ENCODE results near the gene HYDIN.
"Not testable (repeated sequence)": the region's sequence is repeated elsewhere in the genome, so short reads cannot be mapped to it uniquely, and the experiment has no call there.

Gene HYDIN

DNA sequence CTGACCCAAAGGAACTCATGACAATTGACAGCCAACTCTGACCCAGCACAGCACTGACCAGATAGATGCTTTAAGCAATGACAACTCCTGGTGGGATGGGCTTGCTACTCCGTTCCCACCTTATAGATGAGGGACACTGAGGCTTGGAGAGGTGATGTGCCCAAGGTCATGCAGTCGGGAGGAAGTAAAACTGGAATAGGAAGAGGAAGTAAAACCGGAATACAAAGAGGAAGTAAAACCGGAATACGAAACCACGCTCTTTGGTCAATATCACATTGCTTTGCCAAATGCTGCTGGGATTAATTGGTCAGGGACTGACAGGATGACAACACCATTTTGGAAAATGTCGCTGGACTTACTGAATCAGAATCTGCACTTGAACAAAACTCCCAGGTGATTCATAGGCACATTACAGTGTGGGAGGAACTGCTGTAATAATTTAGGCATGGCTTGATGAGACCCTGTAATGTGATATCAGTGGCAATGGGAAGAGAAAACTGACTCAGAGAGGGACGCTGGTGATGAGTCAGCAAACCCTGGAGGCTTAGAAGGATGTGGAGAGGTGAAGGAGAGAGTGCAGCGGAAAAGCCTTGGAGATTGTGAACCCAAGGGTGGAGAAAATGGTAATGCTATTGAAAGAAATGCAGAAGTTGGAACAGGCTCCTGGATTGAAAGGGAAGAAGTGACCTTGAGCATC lies 243.4 kb downstream of the HYDIN start:
- DNase-seq, result not testable (repeated sequence)

DNA sequence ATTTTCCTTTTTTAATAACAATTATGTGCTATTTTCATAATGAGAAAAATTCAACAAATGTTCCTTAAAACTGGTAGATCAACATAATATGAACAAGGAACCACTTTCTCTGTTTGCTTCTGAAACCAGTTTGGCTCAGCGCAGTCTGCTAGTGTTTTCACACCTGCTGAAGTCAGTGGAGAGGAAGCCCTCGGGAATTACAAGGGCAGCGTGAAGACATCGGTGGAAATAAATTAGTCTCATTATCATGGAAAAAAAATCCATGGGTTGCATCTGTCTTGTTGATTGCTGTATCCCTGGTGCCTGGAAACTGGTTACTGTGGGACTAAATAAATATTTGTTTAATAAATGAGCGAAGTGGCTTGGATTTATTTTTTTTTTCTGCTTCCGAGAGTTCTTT lies 245.8 kb downstream of the HYDIN start:
- DNase-seq, result not testable (repeated sequence)

GRCh38 chr16:70968332-70968731 lies 262.2 kb downstream of the HYDIN start:
- not testable (repeated sequence) for DNase-seq

- not testable (repeated sequence) for DNase-seq
Observed at GRCh38 chr16:70960169-70960568, 270.4 kb downstream of the HYDIN start.

DNA sequence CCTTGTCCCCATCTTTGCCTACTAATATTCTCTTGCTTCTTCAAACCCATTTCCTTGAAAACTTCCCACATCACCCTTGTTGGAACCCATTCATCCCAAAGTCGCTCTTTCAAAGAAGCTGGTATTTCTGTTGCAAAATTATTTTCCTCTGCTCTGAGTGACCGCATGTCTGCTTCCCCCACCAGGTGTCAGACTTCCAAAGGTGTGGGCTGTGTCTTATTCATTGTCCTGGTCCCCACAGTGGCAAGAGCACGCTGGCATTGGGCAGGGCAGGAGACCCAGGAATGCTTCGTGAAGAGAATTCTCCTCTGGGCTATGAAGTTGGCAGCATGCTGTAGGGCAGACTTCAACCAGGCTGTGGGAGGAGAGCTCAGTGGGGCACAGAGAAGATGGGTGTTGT lies 275.6 kb downstream of the HYDIN start:
- not testable (repeated sequence) for DNase-seq

- not testable (repeated sequence) for DNase-seq
Observed at GRCh38 chr16:70953824-70954223, 276.7 kb downstream of the HYDIN start.

DNA sequence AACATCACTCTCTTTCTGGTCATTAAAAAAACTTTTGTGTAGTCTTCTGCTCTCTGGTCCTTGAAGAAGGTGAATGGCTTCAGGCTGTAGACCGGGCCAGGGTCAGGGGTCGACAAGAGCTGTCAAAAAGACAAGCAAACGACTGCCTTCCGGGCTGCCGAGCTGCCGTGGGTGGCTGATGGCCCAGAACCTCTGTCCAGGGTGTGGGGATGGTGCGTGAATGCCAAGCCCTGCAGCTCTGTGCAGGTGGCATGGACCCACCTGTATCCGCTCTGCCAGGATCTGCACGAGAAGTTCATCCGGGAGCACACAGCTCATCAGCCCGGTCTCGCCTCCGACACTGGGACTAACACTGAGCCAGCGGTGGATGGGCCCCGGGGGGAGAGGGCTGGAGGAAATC lies 287.0 kb downstream of the HYDIN start:
- not testable (repeated sequence) for DNase-seq

DNA sequence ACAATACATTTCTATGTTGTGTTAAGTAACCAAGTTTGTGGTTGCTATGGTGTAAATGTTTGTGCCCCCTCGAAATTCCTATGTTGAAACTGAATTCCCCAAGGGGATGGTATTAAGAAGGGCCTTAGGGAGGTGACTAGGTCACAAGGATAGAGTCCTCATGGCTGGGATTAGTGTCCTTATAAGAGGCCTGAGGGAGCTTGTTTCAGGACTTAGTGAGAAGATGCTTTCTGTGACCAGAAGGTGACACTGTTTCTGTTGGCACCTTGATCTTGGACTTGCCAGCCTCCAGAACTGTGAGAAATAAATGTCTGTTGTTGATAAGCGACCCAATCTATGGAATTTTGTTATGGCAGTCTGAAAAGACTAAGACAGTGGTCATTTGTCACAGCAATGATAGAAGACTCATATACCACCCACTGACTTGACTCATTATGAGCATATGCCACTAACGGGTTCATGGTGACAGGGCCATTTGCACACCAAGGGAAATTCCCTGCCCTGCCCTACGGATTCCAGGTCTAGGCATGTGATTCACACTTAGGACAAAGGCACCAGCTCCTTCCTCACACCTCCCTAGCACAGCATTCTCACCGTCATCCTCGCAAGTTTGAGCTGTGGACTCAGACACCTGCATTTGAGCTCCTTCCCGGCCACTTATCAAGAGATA lies 290.7 kb downstream of the HYDIN start:
- not testable (repeated sequence) for DNase-seq

DNA sequence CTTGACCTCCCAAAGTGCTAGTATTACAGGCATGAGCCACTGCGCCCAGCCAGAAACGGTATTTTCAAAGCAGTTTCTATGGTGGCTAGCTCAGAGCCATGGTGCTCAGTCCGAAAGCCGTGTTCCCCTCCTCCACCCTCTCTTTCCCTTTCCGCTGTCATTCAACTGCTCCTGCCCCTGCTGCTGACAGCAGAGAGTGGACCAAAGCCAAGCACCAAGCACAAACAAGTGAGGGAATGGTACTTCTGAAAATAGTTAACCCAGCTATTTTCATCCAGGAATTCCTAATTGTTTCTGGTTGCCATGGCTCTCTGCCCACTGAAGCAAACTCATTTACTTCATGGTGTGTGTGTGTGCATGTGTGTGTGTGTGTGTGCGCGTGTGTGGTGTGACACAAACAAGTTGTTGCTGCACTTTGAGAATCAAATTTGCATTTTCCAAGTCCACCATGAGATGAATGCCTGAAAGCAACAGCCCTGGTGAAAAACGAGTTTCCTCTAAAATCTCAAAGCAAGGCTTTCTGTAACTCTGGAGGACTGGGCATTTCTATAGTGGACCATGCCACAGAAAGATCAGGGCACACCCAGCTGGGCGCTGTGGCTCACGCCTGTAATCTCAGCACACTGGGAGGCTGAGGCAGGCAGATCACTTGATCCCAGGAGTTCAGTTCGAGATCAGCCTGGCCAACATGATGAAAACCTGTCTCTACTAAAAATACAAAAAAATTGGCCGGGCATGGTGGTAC lies 293.6 kb downstream of the HYDIN start:
- DNase-seq, result not testable (repeated sequence)

DNA sequence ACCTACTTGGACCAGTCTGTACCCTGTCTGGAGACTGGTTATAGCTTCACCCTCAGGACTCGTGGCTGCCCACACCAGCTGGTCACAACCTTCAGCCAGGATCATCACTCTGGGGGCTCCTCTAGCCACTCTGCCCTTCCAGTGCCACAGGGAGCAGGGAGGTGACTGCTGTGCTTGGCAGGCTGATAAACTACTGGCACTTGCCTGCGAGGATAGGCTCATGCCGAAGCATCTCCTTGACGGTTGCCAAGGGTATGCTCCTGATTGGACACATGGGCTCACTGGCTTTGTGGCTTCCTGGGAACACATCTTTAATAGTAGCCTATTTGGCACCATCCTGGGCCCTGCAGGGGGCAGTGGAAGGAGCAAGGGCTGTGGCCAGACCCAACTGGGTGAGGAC lies 295.2 kb downstream of the HYDIN start:
- DNase-seq, result not testable (repeated sequence)

GRCh38 chr16:70933746-70934145 lies 296.8 kb downstream of the HYDIN start:
- DNase-seq, result not testable (repeated sequence)

GRCh38 chr16:70930757-70931156 lies 299.8 kb downstream of the HYDIN start:
- DNase-seq, result not testable (repeated sequence)

GRCh38 chr16:70922164-70922563 lies 308.4 kb downstream of the HYDIN start:
- not testable (repeated sequence) for DNase-seq

DNA sequence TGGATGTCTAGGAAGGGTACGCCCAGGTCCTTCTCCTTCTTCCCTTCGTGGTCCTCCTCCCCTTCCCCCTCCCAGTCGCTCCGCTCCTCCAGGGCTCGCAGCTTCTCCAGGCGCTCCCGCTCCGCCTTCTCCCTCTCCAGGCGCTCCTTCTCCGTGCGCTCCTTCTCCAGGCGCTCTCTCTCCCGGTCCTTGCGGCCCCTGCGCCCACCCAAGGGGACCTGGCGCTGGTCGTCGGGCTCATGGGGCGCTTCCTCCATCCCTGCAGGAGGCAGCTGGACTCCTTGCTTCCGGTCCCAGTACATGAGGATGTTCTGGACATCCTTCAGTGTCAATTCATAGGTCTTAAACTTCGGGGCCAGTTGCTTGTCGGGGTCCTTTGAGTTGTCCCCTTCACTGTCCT lies 309.9 kb downstream of the HYDIN start:
- not testable (repeated sequence) for DNase-seq

- DNase-seq, result not testable (repeated sequence)
Observed at GRCh38 chr16:70888208-70888607, 342.3 kb downstream of the HYDIN start.

DNA sequence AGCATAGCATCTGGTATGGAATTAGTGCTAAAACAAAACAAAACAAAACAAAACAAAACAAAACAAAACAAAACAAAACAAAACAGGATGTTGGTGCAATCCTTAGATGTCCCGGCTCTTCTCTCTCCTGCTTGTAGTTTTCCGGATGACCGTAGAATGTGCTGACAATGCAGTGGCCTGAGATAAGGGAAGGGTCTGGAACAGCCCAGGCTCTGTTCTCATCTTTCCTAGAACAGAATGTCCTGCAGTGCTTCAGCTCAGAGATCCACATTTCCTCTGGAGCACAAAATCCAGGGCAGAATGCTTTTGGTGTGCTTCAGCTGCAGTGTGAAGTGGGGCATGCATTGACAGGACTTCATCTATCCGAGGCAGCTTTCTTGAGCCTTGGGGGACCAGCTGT lies 345.9 kb downstream of the HYDIN start:
- DNase-seq, result not testable (repeated sequence)

GRCh38 chr16:70882311-70882710 lies 348.2 kb downstream of the HYDIN start:
- DNase-seq, result not testable (repeated sequence)

- not testable (repeated sequence) for DNase-seq
Observed at GRCh38 chr16:70877895-70878294, 352.6 kb downstream of the HYDIN start.

- DNase-seq, result not testable (repeated sequence)
Observed at GRCh38 chr16:70876442-70876841, 354.1 kb downstream of the HYDIN start.

- DNase-seq, result not testable (repeated sequence)
Observed at GRCh38 chr16:70864698-70865097, 365.8 kb downstream of the HYDIN start.

DNA sequence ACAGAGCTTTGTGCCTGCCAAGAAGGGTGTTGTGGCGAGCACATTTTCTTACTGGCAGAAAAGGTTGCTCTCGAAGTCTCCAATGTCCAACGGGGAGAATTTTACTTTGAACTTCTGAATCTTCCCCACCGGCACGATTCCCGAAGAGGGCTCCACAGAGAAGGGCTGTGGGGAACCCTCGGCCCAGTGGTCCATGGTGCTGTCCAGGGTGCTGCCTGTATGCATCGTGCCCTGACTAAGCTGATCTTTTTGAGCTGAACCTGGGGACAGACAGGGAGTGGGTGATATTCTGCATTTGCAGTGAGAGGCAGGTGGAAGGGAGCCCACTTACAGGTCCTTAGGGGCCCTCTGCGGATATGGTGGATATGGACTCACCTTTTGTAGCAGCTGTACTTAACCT lies 368.5 kb downstream of the HYDIN start:
- not testable (repeated sequence) for DNase-seq

DNA sequence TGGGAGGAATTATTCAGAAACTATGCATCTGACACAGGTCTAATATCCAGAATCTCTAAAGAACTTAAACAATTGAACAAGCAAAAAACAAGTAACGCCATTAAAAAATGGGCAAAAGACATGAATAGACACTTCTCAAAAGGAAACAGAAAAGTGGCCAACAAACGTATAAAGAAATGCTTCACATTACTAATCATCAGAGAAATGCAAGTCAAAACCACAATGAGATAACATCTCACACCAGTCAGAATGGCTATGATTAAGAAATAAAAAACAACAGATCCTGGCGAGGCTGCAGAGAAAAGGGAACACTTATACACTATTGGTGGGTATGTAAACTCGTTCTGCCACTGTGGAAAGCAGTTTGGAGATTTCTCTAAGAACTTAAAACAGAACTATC lies 379.2 kb downstream of the HYDIN start:
- not testable (repeated sequence) for DNase-seq

DNA sequence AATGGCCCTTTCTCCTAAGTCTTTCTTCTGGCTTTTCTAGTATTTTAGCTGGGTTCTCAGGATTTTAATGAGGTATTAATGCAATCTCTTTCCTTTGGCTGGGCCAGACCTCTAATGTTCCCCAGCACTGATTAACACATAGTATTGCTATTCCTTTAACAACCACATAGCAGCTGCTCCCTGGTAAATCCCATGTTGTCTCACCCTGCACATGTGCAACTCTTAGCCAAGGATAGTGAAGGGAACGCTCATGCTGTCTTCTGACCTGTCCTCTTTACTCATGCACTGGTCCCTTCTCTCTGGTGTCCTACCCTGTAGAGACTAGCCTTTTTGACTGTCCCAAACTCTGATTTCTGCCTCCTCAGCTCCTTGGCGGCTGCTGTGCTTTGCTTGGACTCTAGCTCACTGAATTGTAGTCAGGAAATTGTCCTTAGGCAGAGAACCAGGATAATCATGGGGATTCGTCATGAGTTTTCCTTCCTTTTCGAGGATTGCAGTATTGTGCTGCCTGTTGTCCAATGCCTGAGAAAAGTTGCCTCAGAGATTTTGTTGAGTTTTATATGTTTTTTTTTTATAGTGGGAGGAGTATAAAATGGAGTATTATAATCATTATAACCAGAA lies 406.9 kb downstream of the HYDIN start:
- DNase-seq, result not testable (repeated sequence)
